Measurements from ENCODE around the gene MTARC2.
"Not testable (repeated sequence)": the region's sequence is repeated elsewhere in the genome, so short reads cannot be mapped to it uniquely, and the experiment has no call there.

MTARC2 gene

GRCh38 chr1:220732621-220733020 is 15.5 kb upstream of the MTARC2 start:
- no peak for DNase-seq

GRCh38 chr1:220733086-220733601 is 15.0 kb upstream of the MTARC2 start:
- DNase-seq = peak; percentile 80

DNA sequence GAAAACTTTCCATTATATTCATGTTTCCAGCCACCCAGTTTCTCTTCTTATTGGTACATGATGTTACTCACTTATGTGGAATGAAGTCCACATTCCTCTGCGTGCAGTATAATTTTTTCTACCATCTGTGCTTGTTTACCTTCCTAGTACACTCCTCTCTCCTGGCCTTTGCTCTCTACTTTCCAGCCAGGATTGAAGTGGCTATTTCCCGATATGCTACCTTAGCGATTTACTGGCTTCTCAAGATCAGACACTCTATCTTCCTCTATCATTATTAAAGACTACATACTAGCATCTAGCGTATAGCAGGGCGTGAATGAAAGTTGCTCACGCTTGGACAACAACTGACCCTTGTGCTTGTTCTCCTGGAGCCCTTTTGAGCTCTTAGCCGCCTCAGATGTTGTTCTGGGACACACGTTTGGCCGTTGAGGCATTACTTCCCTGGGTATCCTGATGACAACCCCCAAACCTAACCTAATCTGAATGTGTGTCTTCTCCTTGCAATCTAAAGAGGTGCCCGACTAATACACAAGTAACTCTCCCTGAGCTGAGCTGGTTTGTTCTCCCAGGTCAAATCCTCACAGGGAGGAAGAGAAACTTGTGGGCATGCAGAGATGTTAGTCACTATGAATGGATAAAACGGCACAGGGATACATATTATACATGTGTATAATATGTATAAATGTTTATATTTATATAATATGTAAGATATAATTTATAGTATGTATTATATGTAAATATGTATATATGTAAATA is 13.4 kb upstream of the MTARC2 start:
- DNase-seq = no peak

DNA sequence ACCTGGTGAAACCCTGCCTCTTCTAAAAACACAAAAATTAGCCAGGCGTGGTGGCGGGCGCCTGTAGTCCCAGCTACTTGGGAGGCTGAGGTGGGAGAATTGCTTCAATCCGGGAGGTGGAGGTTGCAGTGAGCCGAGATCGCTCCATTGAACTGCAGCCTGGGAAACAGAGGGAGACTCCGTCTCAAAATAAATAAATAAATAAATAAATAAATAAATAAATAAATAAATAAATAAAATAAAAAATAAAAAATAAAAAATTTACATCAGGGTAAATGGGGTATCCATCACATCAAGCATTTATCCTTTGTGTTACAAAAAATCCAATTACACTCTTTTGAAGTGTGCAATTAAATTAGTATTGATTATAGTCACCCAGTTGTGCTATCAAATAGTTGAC is 11.8 kb upstream of the MTARC2 start:
- DNase-seq = not testable (repeated sequence)

GRCh38 chr1:220741349-220741748 is 6.8 kb upstream of the MTARC2 start:
- no peak for DNase-seq

DNA sequence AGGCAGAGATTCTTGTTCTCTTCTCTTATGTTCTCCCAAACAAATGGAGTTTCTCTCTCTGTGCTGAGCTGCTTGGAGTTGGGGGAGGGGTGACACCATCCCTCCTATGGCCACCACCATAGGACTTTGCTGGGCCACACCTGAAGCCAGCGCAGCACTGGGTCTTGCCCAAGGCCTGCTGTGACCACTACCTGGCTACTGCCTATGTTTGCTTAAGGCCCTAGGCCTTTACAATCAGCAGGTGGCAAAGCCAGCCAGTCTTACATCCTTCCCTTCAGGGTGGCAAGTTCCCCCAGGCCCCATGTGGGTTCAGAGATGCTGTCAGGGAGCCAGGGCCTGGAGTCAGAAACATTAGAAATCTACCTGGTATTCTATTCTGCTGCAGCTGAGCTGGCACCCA is 6.3 kb upstream of the MTARC2 start:
- no peak for DNase-seq

DNA sequence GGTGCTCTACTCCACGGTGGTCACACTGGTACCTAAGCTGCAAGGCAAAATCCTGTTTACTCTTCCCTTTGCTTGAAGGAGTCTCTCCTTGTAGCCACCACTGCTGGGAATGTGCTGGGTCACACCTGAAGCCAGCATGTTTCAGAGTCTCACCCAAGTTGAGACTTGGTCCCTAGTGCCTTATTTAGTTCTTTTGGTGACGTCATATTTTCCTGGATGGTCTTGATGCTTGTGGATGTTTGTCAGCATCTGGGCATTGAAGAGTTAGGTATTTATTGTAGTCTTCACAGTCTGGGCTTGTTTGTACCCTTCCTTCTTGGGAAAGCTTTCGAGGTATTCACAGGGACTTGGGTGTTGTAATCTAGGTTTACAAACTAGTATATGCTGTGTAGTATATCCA is 5.6 kb upstream of the MTARC2 start:
- DNase-seq = no peak

DNA sequence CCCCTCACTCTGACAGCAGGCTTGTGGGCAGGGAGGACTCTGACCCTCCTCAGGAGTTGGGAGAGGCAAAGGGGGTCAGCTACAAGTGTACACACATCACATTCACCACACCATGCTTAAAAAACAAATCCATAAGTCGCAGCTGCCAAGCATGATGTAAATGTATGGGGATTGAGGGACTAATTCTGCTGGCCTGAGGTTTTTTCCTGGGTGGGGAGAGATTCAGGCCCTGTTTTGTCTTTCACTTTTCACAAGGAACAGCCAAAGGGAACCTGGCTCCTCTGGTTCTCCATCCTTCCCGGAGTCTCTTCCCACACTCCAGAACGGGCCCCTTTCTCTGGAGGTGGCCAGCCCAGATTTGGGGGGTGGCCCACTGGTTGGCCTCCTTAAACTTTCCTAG is 1.3 kb upstream of the MTARC2 start:
- DNase-seq = no peak

DNA sequence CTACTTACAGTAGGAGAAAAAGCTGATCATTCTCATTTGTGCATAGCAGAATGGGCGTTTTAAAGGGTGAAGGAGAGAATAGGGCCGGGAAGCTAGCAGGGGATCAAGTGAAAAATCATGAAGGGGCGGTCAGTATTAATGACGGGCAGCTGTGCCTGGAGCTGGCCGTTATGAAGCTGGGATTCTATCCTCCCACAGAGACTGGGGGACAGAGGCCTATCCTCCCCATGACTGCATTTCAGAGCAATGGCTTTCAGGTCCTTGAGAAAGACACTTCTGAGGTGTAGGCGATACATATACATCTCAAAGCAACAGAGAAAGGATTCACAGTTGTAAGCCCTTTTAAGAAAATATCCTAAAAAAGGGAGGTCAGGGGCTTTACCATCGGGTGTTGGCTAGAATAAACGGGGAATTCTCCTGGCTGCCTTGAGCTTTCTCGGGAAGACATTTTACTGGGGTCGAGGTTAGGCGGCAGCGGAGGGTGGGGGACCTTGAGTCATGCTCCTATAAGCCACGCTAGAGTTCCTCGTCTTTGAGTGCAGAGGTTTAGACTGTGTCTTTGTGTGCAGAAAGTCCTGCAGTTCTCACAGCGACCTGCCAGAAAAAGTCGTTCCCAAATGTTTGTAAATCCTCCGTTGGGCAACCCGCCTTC is 559 bp upstream of the MTARC2 start:
- no peak for DNase-seq

GRCh38 chr1:220748936-220749335 is 814 bp downstream of the MTARC2 start:
- DNase-seq = no peak

DNA sequence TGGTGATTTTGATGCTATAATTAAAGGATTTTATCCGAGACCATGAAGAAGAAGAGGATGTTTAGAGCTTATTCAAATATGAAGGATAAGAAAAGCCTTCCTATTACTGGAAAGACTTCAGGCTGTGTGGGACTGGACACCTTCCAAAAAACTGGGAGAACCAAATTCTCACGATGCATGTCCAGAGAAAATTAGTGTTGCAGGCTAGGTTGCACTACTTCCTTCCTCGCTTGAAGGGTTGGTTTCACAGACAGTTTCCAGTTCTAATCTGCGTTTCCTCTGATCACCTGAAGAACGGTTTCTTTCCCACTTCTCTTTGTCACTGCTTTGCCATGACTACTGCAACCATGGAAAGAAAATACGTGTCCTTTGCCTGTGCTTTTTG is 2.0 kb downstream of the MTARC2 start:
- no peak for DNase-seq

DNA sequence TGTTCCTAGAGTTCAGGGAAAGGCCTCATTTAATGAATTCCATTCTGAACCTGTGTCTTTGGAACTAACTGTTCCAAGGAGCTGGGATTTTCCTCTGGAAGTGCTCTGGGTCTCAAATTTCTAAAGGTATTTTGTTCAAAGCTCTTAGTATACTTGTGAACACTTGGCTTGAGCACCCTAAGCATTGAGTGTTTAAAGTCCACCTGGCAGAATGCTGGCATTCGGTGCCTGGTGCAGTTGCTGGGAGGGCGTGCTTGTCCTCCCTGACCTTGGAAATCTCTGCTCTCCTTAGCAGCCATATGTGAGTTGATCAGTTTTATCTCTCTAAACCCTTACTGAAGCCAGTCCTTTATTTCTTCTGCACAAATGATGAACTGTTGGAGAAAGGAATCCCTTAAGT is 3.0 kb downstream of the MTARC2 start:
- DNase-seq = no peak

GRCh38 chr1:220754212-220754917 is 6.2 kb downstream of the MTARC2 start:
- no peak for DNase-seq

- DNase-seq = no peak
These were observed 6.8 kb downstream of the MTARC2 start for GRCh38 chr1:220754918-220755295.

DNA sequence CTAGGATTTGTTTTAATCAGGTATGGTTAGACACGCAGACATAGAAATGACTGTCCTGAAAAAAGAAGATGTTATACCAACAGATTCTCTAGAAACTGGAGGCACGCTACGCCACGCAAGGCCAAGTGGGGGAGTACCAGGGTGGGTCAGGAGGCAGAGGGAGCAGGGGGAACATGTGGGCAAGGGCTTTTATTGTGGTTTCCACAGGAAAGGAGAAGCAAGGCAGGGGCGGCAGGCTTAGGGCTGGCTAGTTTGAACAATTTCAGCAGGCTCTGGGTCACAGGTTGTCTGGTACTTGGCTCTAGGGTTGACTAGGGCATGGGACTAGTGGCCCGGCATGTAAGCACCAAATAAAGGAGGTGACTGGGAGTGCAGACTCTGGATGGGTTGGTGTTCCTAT is 7.2 kb downstream of the MTARC2 start:
- no peak for DNase-seq

- no peak for DNase-seq
These were observed 9.3 kb downstream of the MTARC2 start for GRCh38 chr1:220757441-220757840.

DNA sequence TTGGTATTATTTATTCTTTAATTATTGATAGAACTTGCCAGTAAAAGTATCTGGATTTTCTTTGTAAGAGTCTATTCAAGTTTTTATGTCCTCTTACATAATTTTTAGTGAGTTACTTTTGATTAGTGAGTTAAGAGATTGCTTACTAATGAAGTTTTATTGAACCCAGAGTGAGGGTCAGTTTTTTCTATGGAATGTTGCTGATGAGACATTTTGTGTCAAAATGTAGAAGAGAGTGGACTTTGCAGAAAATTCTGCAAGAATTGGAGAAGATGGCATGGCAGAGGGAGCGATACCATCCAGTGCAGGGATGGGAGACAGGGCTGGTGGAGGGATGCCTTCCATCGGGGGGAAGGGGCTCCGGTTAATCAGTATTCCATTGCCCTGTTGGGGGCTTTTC is 11.0 kb downstream of the MTARC2 start:
- DNase-seq = no peak

- DNase-seq = no peak
These were observed 13.7 kb downstream of the MTARC2 start for GRCh38 chr1:220761688-220762427.

- DNase-seq = no peak
These were observed 16.6 kb downstream of the MTARC2 start for GRCh38 chr1:220764757-220765156.

DNA sequence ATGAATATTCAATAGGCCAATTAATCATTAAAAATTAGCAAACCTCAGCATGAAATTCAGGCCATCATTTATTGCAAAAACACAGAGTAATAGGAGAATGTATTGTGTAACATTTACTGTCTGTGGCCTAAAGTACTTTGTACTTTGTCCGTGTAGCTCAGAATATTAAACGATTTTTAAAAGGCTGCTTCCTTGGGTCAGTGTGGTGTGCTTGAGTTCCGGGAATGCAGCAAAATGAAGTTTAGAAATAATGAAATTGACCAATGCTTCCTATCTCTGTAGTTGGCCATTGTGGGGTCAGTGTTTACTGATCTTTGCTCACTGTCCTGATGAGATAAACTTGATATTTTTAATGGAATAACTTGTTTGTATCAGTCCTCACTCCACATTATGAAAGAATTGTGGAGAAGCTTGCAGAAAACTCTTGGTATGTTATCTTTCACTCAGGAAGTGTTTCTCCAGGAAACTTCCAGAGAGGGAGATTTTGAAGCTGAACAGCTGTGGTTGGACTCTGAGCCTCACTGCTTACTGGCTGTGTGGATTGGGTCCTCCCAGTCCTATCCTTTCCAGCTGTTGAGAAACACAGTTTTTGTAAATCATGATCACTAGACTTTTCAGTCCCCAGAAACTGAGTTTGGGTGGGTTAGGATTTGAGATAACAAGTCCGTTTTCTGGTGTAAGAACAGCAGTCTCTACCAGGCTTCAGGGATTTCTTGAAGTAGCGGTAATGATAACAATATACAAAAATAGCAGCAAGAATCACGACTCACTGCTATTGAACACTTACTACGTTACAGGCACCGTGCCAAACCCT is 19.4 kb downstream of the MTARC2 start:
- DNase-seq = no peak

- no peak for DNase-seq
These were observed 20.0 kb downstream of the MTARC2 start for GRCh38 chr1:220768126-220768601.

DNA sequence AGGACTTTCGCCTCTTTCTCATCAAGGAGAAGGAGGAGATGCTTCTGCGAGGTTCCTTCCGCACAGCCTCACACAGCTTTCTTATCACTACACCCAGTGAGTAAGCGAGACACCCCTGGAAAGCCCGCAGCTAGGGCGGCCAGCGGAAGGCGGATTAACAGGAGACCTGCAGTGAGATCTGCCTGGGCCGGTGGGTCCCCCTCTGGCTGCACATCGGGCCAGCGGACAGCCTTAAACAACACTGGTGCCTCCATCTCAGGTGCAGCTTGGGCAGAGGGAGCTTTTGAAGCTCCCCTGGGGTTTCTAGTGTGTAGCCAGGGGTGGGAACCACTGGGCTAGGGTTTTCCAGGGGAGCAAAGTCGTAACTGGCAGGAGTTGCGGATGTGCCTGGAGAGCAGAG is 21.1 kb downstream of the MTARC2 start:
- no peak for DNase-seq

All from activated CD4-positive, alpha-beta T cell treated with anti-CD3 and anti-CD28 coated beads, Interleukin-10, Interleukin-2, amounts not matched to agents 100 ng/mL and 50 ng/mL, durations not matched to agents 16 hours and 8 hours (primary cell).